Measurements from ENCODE around the gene TMPRSS6.

Gene TMPRSS6

GRCh38 chr22:37109242-37109917 is at the start of gene TMPRSS6:
TMPRSS6 (minus strand) TSS chr22:37109713; CDS start chr22:37103417, 6,296 bp downstream.
- no peak for DNase-seq (ENCODE audit: low read depth in 2 of 2)

GRCh38 chr22:37158963-37159290 is 49.4 kb upstream of the TMPRSS6 start:
- DNase-seq (ENCODE audit: low read depth in 2 of 2), result no peak

- no peak for DNase-seq (ENCODE audit: low read depth in 2 of 2)
Observed at GRCh38 chr22:37157516-37158285, 48.2 kb upstream of the TMPRSS6 start.

- DNase-seq (ENCODE audit: low read depth in 2 of 2), result no peak
Observed at GRCh38 chr22:37156686-37157435, 47.3 kb upstream of the TMPRSS6 start.

GRCh38 chr22:37155971-37156370 is 46.5 kb upstream of the TMPRSS6 start:
- no peak for DNase-seq (ENCODE audit: low read depth in 2 of 2)

GRCh38 chr22:37154925-37155712 is 45.6 kb upstream of the TMPRSS6 start:
- DNase-seq (ENCODE audit: low read depth in 2 of 2), result no peak

- DNase-seq (ENCODE audit: low read depth in 2 of 2), result no peak
Observed at GRCh38 chr22:37153901-37154300, 44.4 kb upstream of the TMPRSS6 start.

GRCh38 chr22:37151401-37151800 is 41.9 kb upstream of the TMPRSS6 start:
- no peak for DNase-seq (ENCODE audit: low read depth in 2 of 2)

- no peak for DNase-seq (ENCODE audit: low read depth in 2 of 2)
Observed at GRCh38 chr22:37150701-37151100, 41.2 kb upstream of the TMPRSS6 start.

- no peak for DNase-seq (ENCODE audit: low read depth in 2 of 2)
Observed at GRCh38 chr22:37148742-37149665, 39.5 kb upstream of the TMPRSS6 start.

- no peak for DNase-seq (ENCODE audit: low read depth in 2 of 2)
Observed at GRCh38 chr22:37148031-37148651, 38.6 kb upstream of the TMPRSS6 start.

- no peak for DNase-seq (ENCODE audit: low read depth in 2 of 2)
Observed at GRCh38 chr22:37147186-37147990, 37.9 kb upstream of the TMPRSS6 start.

- no peak for DNase-seq (ENCODE audit: low read depth in 2 of 2)
Observed at GRCh38 chr22:37146507-37147180, 37.1 kb upstream of the TMPRSS6 start.

- DNase-seq (ENCODE audit: low read depth in 2 of 2), result no peak
Observed at GRCh38 chr22:37146051-37146385, 36.5 kb upstream of the TMPRSS6 start.

- no peak for DNase-seq (ENCODE audit: low read depth in 2 of 2)
Observed at GRCh38 chr22:37145180-37146050, 35.9 kb upstream of the TMPRSS6 start.

GRCh38 chr22:37144180-37144554 is 34.7 kb upstream of the TMPRSS6 start:
- DNase-seq (ENCODE audit: low read depth in 2 of 2), result no peak

GRCh38 chr22:37141971-37142370 is 32.5 kb upstream of the TMPRSS6 start:
- DNase-seq (ENCODE audit: low read depth in 2 of 2), result no peak

GRCh38 chr22:37141476-37141875 is 32.0 kb upstream of the TMPRSS6 start:
- DNase-seq (ENCODE audit: low read depth in 2 of 2), result no peak
